SK-N-SH (cell line): Measurements from ENCODE around the gene SLC36A2. TPM values are rescaled to one million over a fixed set of nuclear protein-coding genes. Genes with fewer than 3 reads are reported as not detected.

ENCODE experiments used
- CTCF ChIA-PET: fragments of 300-600, 350-600 bp; formaldehyde crosslinking; extraction: SDS; loops from one replicate; lab custom pipeline; 2021; lab: Yijun Ruan, JAX
- POLR2A ChIA-PET: fragments of 350-600 bp; sonication (Branson Sonifier 250); formaldehyde crosslinking; extraction: SDS; loops from one replicate; lab custom pipeline; 2020; ENCODE audit warnings: antibody characterized with exemption, inconsistent platforms; lab: Yijun Ruan, JAX
- DNase-seq: peaks from one replicate; pipeline ENCODE4 v3.0.0; 2012
- H2AFZ ChIP-seq: fragments of 200-600 bp; sonication (generic); 2 replicates; pipeline ENCODE4 v1.8.1; 2016; ENCODE audit warnings: antibody characterized with exemption, mild to moderate bottlenecking, low read depth
- H3F3A ChIP-seq: fragments of 200-600 bp; sonication (generic); replicated peaks from 2 replicates; pipeline ENCODE3; 2016; ENCODE audit warnings: antibody characterized with exemption, mild to moderate bottlenecking; ENCODE audit not compliant: insufficient read depth
- H3K27ac ChIP-seq, 2 experiments: fragments of 200-500 bp in 1 of 2; fragments of 200-600 bp in 1 of 2; sonication (Bioruptor generic) in 1 of 2; sonication (generic), shearing (Covaris generic) in 1 of 2; 2 replicates each; pipeline versions ENCODE4 v1.5.1 to v1.6.1; 2014 to 2016; ENCODE audit warnings: low read depth in 2 of 2, inconsistent platforms in 1 of 2, low read length in 1 of 2, mild to moderate bottlenecking in 1 of 2, mixed read lengths in 1 of 2
- H3K27me3 ChIP-seq: fragments of 200-600 bp; sonication (generic), shearing (Covaris generic); 2 replicates; pipeline ENCODE4 v1.6.1; 2016; ENCODE audit warnings: mixed run types; ENCODE audit not compliant: insufficient read depth
- H3K36me3 ChIP-seq, 2 experiments: fragments of 200-500 bp in 1 of 2; fragments of 200-600 bp in 1 of 2; sonication (Bioruptor generic) in 1 of 2; sonication (generic) in 1 of 2; replicated peaks in 1 of 2; 2 replicates each; pipeline versions ENCODE3 to v1.5.1; 2014 to 2016; ENCODE audit warnings: low read length in 1 of 2, mild to moderate bottlenecking in 1 of 2; ENCODE audit not compliant: insufficient read depth in 2 of 2, control insufficient read depth in 1 of 2
- H3K4me1 ChIP-seq, 2 experiments: fragments of 200-500 bp in 1 of 2; fragments of 200-600 bp in 1 of 2; sonication (Bioruptor generic) in 1 of 2; sonication (generic), shearing (Covaris generic) in 1 of 2; 2 replicates each; pipeline versions ENCODE4 v1.5.1 to v1.6.1; 2014 to 2016; ENCODE audit warnings: low read depth in 1 of 2, low read length in 1 of 2, mixed run types in 1 of 2; ENCODE audit not compliant: insufficient read depth in 2 of 2, control insufficient read depth in 1 of 2
- H3K4me2 ChIP-seq: fragments of 200-600 bp; sonication (generic), shearing (Covaris generic); 2 replicates; pipeline ENCODE4 v1.6.1; 2017; ENCODE audit warnings: mixed run types
- H3K4me3 ChIP-seq, 2 experiments: fragments of 200-500 bp in 1 of 2; fragments of 200-600 bp in 1 of 2; sonication (Bioruptor generic) in 1 of 2; sonication (generic), shearing (Covaris generic) in 1 of 2; 2 replicates each; pipeline versions ENCODE4 v1.5.1 to v1.8.1; 2014 to 2016; ENCODE audit warnings: low read depth in 2 of 2, inconsistent platforms in 1 of 2, low read length in 1 of 2, mild to moderate bottlenecking in 1 of 2, mixed read lengths in 1 of 2, moderate library complexity in 1 of 2
- H3K79me2 ChIP-seq: fragments of 200-600 bp; sonication (generic); 2 replicates; pipeline ENCODE4 v1.8.1; 2017; ENCODE audit warnings: mild to moderate bottlenecking; ENCODE audit not compliant: insufficient read depth
- H3K9ac ChIP-seq: fragments of 200-600 bp; sonication (generic); 2 replicates; pipeline ENCODE4 v1.6.1; 2017; ENCODE audit warnings: mixed run types
- H3K9me2 ChIP-seq: fragments of 200-600 bp; sonication (generic); 2 replicates; pipeline ENCODE4 v1.6.1; 2017; ENCODE audit warnings: mixed run types
- H3K9me3 ChIP-seq: fragments of 200-600 bp; sonication (generic); 2 replicates; pipeline ENCODE4 v1.6.1; 2017; ENCODE audit warnings: mixed run types, mild to moderate bottlenecking, moderate library complexity
- H4K20me1 ChIP-seq: fragments of 200-600 bp; sonication (generic); 2 replicates; pipeline ENCODE4 v1.6.1; 2017; ENCODE audit warnings: mild to moderate bottlenecking, mixed run types; ENCODE audit not compliant: insufficient read depth
- CHD2 ChIP-seq: fragments of 150-350 bp; IDR thresholded peaks from 2 replicates; pipeline ENCODE4 v1.6.1; 2018; ENCODE audit warnings: low read length; ENCODE audit not compliant: partially characterized antibody
- ELF1 ChIP-seq: IDR thresholded peaks from 2 replicates; pipeline ENCODE4 v1.4.0; 2012
- FOXJ3 ChIP-seq: sonication (generic); formaldehyde crosslinking; IDR thresholded peaks from 2 replicates; pipeline ENCODE4 v1.5.1; 2020; ENCODE audit warnings: mild to moderate bottlenecking, missing genetic modification reagents
- FOXM1 ChIP-seq: IDR thresholded peaks from 2 replicates; pipeline ENCODE4 v1.4.0; 2012; ENCODE audit warnings: low read depth, mild to moderate bottlenecking
- JUND ChIP-seq: IDR thresholded peaks from 2 replicates; pipeline ENCODE4 v1.4.0; 2012
- MAX ChIP-seq: IDR thresholded peaks from 2 replicates; pipeline ENCODE4 v1.4.0; 2012; ENCODE audit warnings: low read depth
- MXI1 ChIP-seq: IDR thresholded peaks from 2 replicates; pipeline ENCODE4 v1.6.1; 2012; ENCODE audit warnings: mild to moderate bottlenecking, low read depth, low read length, improper control_type of control experiment
- NFIC ChIP-seq: IDR thresholded peaks from 2 replicates; pipeline ENCODE4 v1.4.0; 2012; ENCODE audit warnings: borderline replicate concordance
- PBX3 ChIP-seq: IDR thresholded peaks from 2 replicates; pipeline ENCODE4; 2012
- POLR2AphosphoS5 ChIP-seq: IDR thresholded peaks from 2 replicates; pipeline ENCODE4 v1.6.1; 2012; ENCODE audit warnings: low read depth, low read length
- RAD21 ChIP-seq: IDR thresholded peaks from 2 replicates; pipeline ENCODE4 v1.6.1; 2012; ENCODE audit warnings: mild to moderate bottlenecking, low read length
- RCOR1 ChIP-seq: fragments of 150-350 bp; IDR thresholded peaks from 2 replicates; pipeline ENCODE4 v1.6.1; 2017; ENCODE audit warnings: antibody characterized with exemption, low read length
- REST ChIP-seq: IDR thresholded peaks from 2 replicates; pipeline ENCODE4 v1.6.1; 2012; ENCODE audit warnings: mild to moderate bottlenecking, low read depth, low read length, moderate library complexity
- RFX5 ChIP-seq: IDR thresholded peaks from 2 replicates; pipeline ENCODE4 v1.6.1; 2012; ENCODE audit warnings: mild to moderate bottlenecking, improper control_type of control experiment, low read length
- TAF1 ChIP-seq: IDR thresholded peaks from 2 replicates; pipeline ENCODE4 v1.6.1; 2012; ENCODE audit warnings: low read depth, mild to moderate bottlenecking, low read length, moderate library complexity, borderline replicate concordance
- TCF12 ChIP-seq: IDR thresholded peaks from 2 replicates; pipeline ENCODE4 v1.4.0; 2012
- USF2 ChIP-seq: fragments of 150-350 bp; IDR thresholded peaks from 2 replicates; pipeline ENCODE4 v1.6.1; 2017; ENCODE audit warnings: antibody characterized with exemption, low read length, low read depth, borderline replicate concordance
- ZBTB33 ChIP-seq: IDR thresholded peaks from 2 replicates; pipeline ENCODE4 v1.4.0; 2012; ENCODE audit warnings: low read depth, borderline replicate concordance
- WGBS: methylation state at CpG from one replicate; pipeline ENCODE4 v1.1.6; 2017; ENCODE audit warnings: low lambda C conversion rate; 5-methylcytosine and 5-hydroxymethylcytosine counted together
- polyA plus RNA-seq, 3 experiments: library from polyadenylated mRNA; depleted of rRNA; stranded (reverse); fragments of >200 nt; gene quantifications; 2 replicates each; pipeline ENCODE4 v1.2.3, GENCODE V29; 2012

The SLC36A2 gene
- polyA plus RNA-seq, 1 of the 3 experiments (the other 2 are of a cell fraction): not detected

GRCh38 chr5:151384106-151384505 lies 36.7 kb upstream of the SLC36A2 start:
- Histone ChIP-seq H3K9me3 (no peaks in the 10 kb centered on the region), H3K27me3 (no peaks in the 10 kb centered on the region), H4K20me1 (no peaks in the 10 kb centered on the region), H2AFZ (no peak overlapping the region), H3K4me3 (no peak overlapping the region), H3K36me3 (no peaks in the 10 kb centered on the region), H3K9ac (no peak overlapping the region), H3K4me2 (no peak overlapping the region), H3K27ac (no peak overlapping the region), H3K4me1 (no peaks in the 10 kb centered on the region), H3K79me2 (no peaks in the 10 kb centered on the region), H3K9me2 (no peaks in the 10 kb centered on the region)
- ChIA-PET CTCF (interaction anchor here (0.7 to 1.7 kb wide), 10 partner anchors 9 to 356 kb away, joined by 3 to 6 read pairs (median 3); no protein-coding TSS in a partner anchor), POLR2A (no interaction called here)
- no peak for TF ChIP-seq TAF1
- TF ChIP-seq NFIC: no peak
- no peak for TF ChIP-seq JUND
- no peak for TF ChIP-seq RAD21
- no peak for TF ChIP-seq REST
- no peak for TF ChIP-seq RCOR1
- no peak for TF ChIP-seq CHD2
- no peak for TF ChIP-seq POLR2AphosphoS5
- no peak for TF ChIP-seq RFX5
- no peak for TF ChIP-seq ZBTB33
- no peak for TF ChIP-seq USF2
- no peak for TF ChIP-seq FOXJ3 (CRISPR knock-in tag)
- TF ChIP-seq FOXM1: no peak
- TF ChIP-seq MXI1: no peak
- TF ChIP-seq MAX: no peak
- no peak for TF ChIP-seq TCF12
- TF ChIP-seq PBX3: no peak
- TF ChIP-seq ELF1: no peak
- TF ChIP-seq, all 33 proteins: peak for 0
- no peak for DNase-seq
- 49% methylated on average over 2 of the region's 2 CpGs for WGBS
- no peaks in the 10 kb centered on the region for H3F3A ChIP-seq
